HG03135 (cell line): ENCODE data around the gene ALDH3A1.
A peak's percentile ranks its signal among the peaks of the same experiment; 100 is the strongest.
"Not testable (repeated sequence)": the region's sequence is repeated elsewhere in the genome, so short reads cannot be mapped to it uniquely, and the experiment has no call there.

ENCODE experiments used
- ATAC-seq: cut with Tn5 transposase; IDR thresholded peaks from one replicate; pipeline ENCODE4 v1.9.1; 2021; ENCODE audit warnings: mild to moderate bottlenecking, moderate library complexity; ENCODE audit not compliant: unreplicated experiment

The ALDH3A1 gene

DNA sequence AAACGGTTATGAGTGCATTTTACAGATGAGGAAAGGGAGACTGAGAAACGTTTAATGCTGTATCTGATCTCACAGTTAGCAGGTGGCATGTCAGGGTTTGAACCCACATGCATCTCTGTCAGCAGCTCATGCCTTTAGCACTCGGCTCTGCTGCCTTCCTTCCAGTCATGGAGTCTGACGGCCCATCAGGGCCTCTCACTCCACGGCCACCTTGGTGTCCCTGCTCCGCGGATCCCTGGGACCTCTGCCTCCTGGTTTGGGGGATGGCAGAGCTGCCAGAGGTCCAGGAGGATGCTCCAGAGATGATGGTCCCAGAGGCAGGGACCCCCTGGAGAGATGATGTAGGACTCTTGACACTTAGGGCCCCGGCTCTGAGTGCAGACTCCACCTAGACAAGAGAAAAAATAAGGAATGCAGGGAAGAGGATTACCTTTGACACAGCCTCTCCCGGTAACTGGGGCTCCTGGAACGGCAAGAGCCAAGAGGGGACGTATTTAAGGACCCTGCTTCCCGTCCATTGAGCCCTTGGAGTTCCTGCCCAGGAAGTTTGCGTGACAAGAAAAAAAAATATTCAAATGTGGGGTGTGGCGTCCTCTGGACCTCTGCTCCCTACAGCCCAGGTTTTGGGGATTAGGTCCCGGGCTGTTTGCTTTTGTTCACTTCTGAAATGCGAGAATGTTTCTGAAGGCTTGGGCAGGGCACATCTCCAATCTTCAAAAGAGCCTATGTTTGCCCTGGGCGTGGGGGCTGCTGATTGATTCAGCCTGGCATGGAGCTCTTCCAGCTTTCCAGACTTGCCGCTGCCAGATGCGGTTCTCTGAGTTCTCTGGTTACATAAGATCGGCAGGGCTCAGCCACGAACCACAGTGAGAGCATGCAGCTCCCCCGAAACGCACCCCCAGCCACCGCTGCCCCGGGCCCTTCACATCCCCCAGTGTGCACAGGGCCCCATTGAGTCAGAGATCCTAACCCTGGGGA, at the start of gene ALDH3A1:
Gene ALDH3A1, minus strand, starts transcription at position 470 of the 978 bp plus-strand sequence. CDS start 3,169 bp downstream, outside the sequence.
- ATAC-seq, result no peak

DNA sequence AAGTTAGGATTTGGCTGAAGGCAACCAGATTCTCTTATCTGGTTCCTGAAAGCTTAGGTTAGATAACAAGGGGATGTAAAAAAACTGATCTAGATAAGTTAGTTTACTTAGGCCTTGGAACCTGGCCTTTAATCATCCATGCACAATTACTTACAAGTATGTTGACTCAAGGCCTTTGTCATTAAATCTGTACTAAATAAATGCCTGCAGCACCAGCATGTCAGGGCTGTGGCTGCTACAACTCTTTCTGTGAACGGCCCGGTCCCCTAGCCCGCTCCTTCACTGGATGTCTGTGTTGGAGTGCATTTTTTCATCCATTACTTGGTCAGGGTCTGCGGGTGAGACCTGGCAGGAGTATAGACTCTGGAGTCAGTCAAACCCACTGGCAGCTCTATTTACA, 48.4 kb upstream of the ALDH3A1 start:
- ATAC-seq, result no peak

DNA sequence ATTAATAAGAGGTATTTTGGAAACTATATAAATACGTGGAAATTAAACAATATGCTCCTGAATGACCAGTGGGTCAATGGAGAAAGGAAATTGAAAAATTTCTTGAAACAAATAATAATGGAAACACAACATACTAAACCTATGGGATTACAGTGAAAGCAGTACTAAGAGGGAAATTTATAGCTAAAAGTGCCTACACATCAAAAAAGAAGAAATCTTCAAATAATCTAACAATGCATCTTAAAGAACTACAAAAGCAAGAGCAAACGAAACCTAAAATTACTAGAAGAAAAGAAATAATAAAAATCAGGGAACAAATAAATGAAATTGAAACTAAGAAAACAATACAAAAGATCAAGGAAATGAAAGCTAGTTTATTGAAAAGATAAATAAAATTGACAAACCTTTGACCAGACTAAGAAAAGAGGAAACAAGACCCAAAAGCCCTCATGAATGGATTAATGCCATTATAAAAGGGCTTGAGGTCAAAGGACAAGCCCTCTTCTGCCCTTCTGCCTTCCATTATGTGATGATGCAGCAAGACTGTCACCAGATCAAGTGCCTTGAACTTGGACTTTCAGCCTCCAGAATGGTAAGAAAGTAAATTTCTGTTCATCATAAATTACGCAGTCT, 43.9 kb upstream of the ALDH3A1 start:
- ATAC-seq, result no peak

DNA sequence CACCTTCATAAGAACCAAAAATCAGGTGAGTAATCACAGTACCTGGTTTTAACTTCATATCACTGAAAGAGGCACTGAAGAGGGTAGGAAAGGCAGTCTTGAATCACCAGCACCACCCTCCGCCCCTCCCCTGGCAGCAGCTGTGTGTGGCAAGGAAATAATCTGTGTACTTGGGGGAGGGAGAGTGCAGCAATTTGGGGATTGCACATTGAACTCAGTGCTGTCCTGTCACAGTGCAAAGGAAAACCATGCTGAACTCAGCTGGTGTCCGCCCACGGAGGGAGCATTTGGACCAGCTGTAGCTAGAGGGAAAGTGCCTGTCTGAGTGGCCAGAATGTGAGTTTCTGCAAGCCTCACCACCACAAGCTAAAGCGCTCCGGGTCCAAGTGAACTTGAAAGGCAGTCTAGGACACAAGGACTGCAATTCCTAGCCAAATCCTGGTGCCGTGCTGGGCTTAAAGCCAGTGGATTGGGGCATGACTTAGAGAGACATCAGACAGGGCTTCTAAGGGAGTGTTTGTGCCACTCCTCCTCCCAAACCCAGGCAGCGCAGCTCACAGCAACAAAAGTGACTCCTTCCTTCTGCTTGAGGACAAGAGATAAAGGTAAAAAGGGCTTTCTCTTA, 39.7 kb upstream of the ALDH3A1 start:
- ATAC-seq, result no peak

DNA sequence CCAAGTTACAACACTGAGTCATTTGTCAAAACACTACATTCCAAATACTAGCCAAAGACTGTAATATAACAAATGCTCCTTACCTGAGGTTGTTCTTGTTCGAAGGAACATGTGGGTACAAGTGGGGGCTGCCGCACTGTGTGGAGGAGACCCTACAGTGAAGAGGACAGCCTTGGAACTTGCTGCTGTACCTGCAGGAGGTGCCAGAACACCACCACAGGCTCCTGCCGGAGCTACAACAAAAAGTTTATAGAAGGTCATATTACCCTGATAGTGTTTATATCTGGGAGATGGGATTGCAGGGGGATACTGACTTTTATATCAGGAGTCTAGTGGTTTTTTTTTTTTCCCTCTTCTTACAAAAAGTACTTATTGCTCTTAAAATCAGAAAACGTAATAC, 37.8 kb upstream of the ALDH3A1 start:
- ATAC-seq, result no peak

DNA sequence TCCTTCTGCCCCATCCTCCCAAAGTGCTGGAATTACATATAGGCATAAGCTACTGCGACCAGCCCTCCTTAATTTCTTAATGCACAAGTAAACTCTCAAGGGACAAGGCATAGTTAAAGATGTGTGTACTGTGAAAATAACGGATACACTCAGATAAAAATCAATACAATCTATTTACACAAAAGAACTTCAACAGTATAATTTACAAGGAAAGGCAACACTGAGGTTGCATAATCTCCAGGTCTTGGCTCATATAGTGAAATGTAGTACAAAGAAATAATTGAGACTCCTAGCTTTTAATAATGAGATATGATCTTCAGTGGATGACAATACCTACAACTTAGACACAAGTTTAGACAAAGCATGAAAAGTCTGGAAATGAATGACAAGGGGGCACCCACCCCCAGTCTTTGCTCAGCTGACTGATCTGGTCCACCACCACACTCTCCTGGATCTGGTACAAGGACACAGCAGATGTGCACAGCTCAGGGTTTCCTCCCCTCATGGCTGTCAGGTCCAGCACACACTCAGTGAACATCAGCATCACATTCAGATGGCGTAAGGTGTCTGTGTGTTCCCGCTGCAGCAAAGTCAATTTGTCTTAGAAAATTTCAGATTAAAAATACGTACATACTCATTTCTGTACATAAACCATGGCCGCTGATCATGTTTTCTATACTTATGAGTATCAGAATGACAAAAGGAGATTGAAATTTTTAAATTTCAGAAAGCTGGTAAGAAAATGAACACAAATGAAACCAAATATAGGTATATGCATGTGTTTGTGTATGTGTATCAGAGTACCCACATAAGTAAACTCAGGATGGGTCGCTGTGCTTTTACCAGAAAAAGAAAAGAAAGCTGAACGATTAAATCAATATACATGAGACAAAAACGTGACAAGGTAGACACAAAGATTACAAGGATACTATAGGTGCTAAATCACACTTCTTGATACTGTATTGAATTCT, 33.7 kb upstream of the ALDH3A1 start:
- no peak for ATAC-seq

DNA sequence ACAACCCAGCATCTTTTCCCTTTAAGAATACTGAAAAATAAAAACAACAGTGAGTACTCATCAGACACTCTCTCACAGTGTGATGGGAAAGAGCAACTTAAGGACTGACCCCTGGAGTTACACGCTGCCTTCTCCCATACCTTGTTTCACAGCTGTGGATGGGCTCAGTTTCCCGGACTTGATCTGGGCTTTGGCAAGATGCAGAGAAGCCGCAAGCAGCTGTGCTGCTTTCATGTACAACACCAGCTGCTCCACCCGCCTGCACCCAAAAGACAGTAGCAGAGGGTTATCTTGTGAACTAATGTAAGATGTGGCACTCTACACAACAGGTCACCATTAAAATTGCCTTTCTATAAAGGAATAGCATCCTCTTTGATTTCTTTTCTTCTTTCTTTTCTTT, 32.7 kb upstream of the ALDH3A1 start:
- ATAC-seq, result no peak

DNA sequence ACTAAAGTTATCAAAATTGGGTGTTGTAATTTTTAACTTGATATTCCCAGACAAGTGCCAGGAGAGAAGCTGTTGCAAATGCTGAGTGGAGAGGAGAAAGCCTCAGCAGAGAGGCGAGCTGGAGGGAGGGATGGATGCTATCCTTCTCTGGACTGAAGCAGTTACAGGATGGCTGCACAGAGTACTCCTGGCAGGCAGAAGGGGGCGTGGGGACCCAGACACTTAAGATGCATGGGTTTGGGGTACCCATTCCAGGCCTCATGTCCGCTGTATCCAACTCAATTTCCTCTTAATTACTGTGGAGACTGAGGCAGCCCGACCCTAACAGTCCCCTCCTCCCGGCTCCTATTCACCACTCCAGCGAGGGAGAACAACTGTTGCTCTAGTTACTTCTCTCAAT, 25.4 kb upstream of the ALDH3A1 start:
- ATAC-seq, result no peak

DNA sequence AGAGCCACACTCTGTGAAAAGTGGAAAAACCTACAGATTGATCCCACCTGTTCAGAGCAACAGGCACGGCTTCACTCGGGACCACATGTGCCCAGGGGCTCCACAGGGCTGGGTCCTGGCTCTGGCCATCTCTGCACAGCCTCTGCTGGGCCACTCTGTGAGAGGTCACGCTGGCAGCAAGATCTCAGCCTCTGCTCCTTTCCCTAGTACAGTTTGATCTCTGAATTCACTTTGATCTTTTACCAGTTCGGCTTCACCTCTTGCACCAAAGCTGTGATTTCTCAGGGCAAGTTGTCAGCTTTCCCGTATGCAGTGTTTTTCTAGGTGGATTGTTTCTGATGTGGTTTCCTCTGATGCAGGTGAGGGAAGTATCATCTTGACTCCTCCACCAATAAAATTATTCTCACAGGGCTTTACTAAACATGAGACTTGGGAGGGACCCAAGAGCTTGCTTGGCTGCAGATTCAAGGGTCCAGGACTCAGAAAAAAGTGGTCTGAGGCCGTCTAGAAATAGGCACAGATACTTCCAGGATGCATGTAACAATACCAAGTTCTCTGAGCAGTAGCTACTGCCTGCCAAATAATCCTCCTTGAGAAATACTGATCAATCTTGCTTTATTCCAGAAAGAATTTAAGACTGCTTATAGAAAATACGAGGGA, 24.0 kb upstream of the ALDH3A1 start:
- ATAC-seq, result no peak

DNA sequence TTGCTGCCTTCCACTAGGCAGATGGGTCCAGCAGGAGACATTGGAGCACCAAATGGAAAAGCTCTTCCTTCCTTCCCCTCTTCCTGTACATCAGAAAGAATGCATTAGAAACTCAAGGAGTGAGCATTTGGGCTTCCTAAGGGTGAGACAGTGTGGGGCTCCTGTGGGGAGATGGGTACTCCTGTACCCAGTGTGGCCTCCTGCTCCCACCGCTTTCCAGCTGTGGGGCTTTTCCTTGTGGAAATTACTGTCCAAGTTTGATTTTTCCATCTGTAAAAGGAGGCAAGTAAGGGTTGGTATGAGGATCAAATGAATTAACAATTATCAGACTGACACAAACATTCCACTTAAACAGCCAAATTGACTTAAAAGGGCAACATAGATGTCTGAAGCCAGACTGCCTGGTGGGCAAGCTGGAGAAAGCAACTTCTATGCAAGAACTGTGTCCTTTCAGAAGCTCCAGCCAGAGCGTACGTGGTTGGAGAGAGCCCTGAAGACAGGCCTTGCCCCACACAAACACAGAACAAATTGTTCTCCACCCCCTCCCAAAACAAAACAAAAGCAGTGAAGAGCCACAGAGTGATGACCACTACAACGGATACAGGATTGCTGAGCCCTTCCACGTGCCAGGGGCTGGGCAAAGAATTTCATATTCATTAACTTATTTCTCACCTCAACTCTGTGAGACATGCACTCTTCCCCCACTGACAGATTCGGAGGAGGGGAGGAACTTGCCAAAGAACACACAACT, 23.1 kb upstream of the ALDH3A1 start:
- no peak for ATAC-seq

DNA sequence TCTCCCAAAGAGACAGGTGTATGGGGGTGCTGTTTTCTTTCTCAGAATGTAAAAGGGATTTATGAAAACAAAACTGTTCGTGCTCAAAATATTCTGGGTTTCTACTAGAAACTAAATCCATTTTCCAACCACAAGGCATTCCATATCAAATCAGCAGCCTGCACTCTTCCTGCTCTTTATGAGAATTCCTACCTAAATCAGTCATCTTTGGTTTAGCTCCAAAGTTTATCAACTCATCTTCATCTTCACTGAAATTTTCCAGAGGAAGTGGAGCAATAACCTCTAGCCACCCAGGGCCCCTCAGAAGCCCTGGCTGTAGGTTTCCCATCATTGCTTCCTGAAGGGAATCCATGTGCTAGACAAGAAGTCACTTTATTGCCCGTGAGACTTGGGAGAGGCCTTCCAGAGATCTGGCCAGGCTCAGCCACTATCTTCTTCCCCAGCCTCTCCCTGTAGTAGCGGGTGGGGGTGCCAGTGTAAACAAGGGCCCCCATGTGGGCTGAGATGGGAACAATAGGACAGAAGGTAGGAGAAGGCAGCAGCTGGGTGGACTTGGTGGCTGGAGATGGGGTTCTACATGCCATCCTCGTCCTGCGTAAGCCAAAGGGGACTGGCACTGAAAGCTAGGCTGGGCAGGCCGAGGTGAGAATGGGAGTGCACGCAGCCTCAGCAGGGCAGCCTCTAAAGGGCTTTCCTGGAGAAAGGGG, 22.0 kb upstream of the ALDH3A1 start:
- no peak for ATAC-seq

DNA sequence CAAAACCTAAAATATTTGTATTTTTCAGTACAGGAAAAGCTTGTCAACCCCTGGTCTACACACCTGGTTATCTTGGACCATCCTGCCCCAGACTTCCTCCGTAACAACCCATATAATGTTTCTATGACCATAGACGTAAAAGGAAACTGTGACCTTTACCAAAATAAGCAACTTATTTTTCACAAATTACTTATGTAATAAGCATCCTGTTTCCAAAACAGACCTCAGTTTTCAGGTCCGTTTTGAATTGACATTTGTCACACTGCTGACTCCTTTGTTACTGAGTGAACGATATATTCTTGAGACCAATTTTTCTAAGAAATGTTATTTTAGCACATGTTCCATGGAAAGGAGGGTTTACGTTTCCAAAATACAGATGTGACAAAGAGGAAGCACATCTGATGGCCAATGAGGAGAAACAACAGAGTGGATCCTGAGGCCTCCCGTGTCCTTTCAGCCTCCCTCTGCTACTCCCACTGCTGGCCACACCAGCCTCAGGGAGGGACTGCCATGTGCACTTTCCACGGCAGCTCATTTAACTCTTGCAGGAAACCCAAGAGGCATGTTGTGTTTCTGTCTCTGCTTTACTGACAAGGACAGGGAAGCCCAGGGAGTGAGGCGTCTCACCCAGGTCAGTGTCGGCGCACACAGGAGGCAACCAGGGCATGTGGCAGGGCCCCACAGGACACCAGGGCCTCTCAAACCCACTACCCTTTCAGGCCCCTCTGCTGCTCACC, 20.1 kb upstream of the ALDH3A1 start:
- no peak for ATAC-seq

DNA sequence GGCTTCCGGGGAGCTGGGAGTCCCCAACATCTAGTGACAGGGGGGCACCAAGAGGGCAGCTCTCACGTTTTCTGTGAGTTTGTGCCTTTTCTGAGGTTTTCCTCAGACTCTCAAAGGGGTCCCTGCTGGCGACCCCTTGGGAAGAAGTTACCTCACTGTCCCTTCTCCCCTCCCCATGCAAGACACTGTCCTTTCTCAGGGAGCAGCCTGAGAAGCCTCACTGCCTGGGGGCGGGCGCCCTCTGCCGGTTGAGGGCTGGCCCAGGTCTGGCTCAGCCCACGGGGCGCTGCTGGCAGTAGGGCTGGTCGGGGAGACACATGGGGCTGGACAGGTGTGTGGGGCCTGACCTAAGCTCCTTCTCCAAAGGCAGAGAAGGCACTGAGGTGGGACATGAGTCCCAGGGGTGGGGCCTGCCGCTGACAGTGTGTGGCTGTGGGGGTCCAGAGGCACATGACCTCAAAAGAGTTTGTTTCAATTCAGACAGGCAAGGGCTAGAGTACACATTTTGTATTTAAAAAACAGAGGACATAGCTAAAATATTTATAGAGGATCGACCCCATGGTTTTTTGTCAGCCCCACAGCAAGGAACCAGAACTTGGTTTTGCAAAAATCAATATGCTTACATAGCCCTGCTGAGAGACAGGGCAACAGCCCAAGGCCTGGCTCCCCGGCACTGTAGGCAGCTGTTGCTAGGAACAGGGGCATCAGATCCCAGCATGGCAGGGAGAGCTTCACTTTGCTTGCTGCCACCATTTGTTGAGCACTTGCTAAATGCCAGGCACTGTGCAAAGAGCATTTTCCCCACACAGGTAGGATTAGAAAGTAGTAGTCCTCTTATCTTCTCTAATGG, 18.5 kb upstream of the ALDH3A1 start:
- peak; percentile 78 for ATAC-seq

DNA sequence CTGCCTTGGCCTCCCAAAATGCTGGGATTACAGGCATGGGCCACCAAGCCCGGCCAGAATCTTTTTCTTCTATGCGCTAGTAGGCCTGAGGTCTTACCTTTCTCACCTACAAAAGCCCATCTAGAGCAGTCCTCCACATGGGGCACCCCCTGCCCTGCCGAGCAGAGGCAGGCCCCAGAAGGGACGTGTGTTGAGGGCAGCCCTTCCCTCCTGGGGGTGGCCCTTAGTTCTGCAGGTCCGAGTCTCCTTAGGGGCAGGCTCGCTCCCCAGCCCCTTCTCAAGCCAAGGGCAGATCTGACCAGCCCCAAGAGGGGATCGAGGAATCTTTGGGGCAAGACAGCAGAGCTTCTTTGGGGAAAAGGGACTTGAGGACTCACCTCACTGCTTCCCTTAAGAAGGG, 17.9 kb upstream of the ALDH3A1 start:
- peak; percentile 8 for ATAC-seq

DNA sequence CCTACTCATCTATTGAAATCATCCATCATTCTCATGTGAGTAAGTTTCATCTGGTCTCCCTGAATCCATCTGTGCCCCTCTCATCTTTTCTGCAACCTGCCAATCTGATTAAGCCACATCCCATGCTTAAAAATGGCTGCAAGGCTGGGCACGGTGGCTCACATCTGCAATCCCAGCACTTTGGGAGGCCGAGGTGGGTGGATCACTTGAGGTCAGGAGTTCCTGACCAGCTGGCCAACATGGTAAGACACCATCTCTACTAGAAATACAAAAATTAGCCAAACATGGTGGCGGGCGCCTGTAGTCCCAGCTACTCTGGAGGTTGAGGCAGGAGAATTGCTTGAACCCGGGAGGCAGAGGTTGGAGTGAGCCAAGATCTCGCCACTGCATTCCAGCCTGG, 15.9 kb upstream of the ALDH3A1 start:
- not testable (repeated sequence) for ATAC-seq

DNA sequence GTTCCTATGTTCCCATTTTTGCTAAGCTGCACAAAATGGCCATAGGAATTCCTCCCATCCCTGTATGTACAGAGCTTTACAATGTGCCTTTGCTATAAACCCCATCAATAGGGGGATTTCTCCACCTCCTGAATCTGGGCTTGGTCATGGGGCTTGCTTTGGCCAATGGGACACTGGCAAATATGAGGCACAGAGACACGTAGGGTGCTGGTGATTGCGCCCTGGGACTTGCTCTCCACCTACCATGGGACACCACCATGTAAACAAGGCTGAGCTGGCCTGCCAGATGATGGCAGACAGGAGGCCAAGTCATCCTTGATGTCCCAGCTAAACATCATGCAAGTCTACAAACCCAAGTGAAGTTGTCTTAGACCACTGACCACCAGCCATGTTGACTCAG, 15.3 kb upstream of the ALDH3A1 start:
- ATAC-seq, result no peak

DNA sequence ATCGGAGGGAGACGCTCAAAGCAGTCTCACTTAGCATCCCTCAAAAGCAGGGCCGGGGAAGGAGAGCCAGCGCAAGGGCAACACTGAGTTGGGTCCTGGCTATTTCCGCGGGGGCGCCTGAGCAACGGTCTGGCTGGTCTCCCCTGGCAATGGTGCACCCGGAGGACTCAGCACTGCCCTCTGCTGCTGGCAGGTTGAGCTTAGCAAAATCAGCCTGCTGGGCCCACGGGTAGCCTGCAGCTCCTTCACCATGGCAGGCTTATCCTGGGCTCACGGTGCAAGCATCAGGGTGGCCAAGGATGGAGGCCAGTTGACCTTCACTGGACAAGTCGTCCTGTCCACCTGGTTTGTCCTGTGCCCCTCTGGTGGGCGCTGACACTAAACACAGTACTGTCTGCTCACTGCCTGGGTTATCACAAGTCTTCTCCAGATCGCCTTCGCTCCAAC, 14.4 kb upstream of the ALDH3A1 start:
- no peak for ATAC-seq
